PFSK-1 (cell line): ENCODE data around the gene GDF11.

Experiments used
- FOXP2 ChIP-seq: optimal IDR thresholded peaks from 2 replicates; pipeline ENCODE3; 2011; ENCODE audit warnings: borderline replicate concordance, control low read depth, inconsistent platforms; ENCODE audit not compliant: insufficient read depth; ENCODE audit errors: extremely low read length, extremely low read depth
- POLR2AphosphoS5 ChIP-seq: IDR thresholded peaks from 2 replicates; pipeline ENCODE4 v1.6.1; 2012; ENCODE audit warnings: low read depth, mild to moderate bottlenecking, control low read depth, low read length, moderate library complexity
- SIN3A ChIP-seq: IDR thresholded peaks from 2 replicates; pipeline ENCODE4 v1.6.1; 2012; ENCODE audit warnings: mild to moderate bottlenecking, low read length, moderate library complexity, borderline replicate concordance; ENCODE audit not compliant: insufficient read depth
- TAF1 ChIP-seq: IDR thresholded peaks from 2 replicates; pipeline ENCODE4 v1.6.1; 2012; ENCODE audit warnings: low read length, control low read depth, borderline replicate concordance; ENCODE audit not compliant: insufficient read depth
- TF ChIP-seq, protein P1 (sequence below), 2 experiments: IDR thresholded peaks; 2 replicates each; pipeline versions ENCODE4 v1.6.1 to v1.8.0; 2011 to 2012; ENCODE audit warnings: low read depth in 2 of 2, low read length in 2 of 2, control low read depth in 1 of 2, inconsistent platforms in 1 of 2, mild to moderate bottlenecking in 1 of 2, moderate library complexity in 1 of 2; ENCODE audit not compliant: insufficient read depth in 1 of 2

GDF11 gene

DNA sequence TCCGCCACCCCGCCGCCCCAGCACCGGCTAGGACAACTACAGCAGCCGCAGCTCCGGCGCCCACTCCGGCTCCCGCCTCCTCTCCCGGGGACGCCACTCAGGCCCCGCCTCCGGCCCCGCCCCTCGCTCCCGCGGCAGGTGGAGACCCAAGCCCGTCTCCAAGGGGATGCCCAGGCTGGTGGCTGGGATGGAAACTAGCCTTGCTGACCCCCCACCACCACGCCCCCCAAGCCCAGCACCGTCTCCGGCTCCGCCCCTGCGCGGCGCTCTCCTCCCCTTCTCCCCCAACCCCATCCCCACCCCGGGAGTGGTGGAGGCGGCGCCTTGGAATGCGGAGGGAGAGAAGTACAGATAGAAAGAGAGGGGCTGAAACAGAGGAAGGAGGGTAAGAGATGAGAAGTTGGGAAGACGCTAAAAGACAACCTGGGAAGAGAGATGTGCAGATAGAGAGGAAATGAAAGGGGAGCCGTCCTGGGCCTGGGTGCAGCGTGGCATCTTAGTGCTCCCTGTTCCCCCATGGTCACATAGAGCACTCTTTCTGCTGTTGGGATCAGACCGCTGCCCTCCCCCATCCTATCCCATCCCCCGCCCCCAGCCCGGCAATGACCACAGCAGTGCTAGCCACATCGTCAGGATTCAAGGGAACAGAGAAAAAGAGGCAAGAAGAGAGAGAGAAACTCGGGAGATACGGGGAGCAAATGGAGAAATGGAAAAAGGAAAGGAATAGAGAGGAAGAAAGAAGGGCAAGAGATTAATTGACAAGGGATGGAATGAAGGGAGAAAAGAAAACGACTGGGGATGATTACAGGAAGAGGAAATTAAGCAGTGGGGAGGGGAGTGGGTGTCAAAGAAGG, 34.9 kb upstream of the GDF11 start, which contains the start of gene ITGA7:
TSS of gene ITGA7 (minus strand) at position 64 of the 854 bp plus-strand sequence. CDS start 222 bp downstream, outside the sequence.
- TF ChIP-seq TAF1 (no peak), POLR2AphosphoS5 (no peak), FOXP2 (no peak), SIN3A (no peak)
- TF ChIP-seq, protein P1, sequence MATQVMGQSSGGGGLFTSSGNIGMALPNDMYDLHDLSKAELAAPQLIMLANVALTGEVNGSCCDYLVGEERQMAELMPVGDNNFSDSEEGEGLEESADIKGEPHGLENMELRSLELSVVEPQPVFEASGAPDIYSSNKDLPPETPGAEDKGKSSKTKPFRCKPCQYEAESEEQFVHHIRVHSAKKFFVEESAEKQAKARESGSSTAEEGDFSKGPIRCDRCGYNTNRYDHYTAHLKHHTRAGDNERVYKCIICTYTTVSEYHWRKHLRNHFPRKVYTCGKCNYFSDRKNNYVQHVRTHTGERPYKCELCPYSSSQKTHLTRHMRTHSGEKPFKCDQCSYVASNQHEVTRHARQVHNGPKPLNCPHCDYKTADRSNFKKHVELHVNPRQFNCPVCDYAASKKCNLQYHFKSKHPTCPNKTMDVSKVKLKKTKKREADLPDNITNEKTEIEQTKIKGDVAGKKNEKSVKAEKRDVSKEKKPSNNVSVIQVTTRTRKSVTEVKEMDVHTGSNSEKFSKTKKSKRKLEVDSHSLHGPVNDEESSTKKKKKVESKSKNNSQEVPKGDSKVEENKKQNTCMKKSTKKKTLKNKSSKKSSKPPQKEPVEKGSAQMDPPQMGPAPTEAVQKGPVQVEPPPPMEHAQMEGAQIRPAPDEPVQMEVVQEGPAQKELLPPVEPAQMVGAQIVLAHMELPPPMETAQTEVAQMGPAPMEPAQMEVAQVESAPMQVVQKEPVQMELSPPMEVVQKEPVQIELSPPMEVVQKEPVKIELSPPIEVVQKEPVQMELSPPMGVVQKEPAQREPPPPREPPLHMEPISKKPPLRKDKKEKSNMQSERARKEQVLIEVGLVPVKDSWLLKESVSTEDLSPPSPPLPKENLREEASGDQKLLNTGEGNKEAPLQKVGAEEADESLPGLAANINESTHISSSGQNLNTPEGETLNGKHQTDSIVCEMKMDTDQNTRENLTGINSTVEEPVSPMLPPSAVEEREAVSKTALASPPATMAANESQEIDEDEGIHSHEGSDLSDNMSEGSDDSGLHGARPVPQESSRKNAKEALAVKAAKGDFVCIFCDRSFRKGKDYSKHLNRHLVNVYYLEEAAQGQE (IDR thresholded peaks at IDR 0.05; ENCODE audit: insufficient read depth in 1 of 2, low read depth in 2 of 2, low read length in 2 of 2): no peak

DNA sequence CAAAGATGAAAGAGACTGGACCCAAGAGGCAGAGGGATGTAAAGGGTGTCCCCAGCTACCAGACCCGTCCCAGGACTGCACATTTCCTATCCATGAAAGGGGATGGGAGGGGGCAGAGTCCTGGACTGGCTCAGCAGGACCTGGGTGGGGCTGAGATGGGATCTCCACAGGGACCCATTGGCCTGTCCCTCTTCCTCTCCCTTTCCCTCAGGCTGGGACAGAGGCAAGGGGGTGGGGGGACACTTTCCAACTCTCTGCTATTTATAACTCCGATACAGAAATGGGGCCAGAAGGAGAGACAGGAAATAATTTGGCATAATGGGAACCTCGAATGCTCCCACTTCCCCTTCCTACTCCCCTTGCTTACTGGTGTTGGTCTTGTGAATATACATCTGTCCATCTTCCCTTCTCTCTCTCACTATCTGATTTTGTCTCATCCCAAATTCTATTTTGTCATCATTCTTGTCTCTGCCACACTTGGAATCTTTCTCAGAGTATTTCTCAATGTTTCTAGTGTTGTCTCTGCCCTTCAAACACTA, 34.2 kb upstream of the GDF11 start:
- TF ChIP-seq, protein P1 (IDR thresholded peaks at IDR 0.05; ENCODE audit: insufficient read depth in 1 of 2, low read depth in 2 of 2, low read length in 2 of 2): no peak
- TF ChIP-seq SIN3A: no peak
- no peak for TF ChIP-seq FOXP2
- no peak for TF ChIP-seq POLR2AphosphoS5
- no peak for TF ChIP-seq TAF1

DNA sequence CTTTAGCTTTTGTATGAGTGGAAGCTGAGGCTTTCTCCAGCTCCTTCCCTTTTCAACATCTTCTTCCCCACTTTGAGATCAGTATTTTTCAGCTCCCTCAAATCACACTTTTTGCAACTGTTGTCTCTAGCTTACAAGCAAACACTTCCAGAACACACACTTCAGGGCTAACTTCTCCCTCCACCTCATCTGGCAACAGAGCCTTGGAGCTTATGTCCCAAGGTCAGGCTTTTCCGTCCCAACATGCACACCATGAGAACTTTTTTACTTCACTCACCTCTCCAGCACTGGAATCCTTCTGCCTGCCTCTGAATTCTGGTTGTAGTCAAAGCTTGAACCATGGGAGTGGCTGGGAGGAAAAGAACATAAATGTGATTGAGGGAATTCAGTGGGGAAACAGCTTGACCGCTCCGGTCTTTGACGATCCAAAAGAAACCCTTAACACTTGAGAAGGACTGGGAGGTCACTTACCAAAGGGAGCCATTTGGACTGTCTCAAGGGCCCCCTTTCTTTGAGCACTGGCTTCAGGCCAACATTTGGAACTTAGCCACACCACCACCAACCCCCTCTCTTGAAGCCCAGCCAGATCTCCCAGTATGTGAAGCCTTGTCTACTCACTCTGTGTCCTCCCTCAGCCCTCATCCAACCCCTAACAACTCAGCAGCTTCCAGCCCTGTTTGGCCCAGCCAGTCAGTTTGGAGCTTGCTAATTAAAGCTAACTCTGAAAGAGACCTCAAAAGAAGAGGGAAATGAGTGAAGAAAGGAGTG, 31.0 kb upstream of the GDF11 start:
- TF ChIP-seq FOXP2 (no peak), TAF1 (no peak), SIN3A (no peak), POLR2AphosphoS5 (no peak)
- TF ChIP-seq, protein P1 (IDR thresholded peaks at IDR 0.05; ENCODE audit: insufficient read depth in 1 of 2, low read depth in 2 of 2, low read length in 2 of 2): no peak

DNA sequence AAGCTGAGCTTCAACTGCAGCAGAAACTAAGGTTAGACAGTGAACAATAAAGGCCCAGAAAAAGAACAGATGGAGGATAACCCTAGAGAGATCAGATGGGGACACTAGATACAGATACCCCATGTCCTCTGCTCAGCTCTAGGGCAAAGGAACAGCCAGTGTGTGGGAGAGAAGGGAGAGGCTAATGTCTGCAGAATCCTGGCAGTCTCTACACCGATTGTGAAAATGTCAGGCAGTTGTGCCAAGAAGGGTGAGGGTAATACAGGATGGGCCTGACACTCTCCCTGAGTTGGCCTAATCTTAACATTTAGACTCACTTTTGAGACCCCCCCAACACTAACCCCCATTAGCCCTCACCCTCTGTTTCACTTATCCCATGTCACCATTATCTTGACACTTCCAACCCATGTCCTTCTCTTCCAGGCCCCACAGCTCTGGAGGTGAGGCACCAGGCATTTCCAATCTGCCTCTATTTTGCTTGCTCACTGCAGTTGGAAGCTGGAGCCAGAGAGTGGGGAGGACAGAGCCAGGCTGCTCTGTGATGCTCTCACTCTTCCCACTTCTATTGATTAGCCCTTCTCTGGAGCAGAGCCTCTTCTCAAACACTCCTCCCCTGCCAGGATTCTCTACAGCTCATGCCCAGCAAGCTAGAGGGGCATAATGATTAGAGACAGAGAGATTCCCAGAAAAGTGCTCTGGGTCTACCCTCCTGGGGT, 30.1 kb upstream of the GDF11 start:
- TF ChIP-seq TAF1 (no peak), POLR2AphosphoS5 (no peak), FOXP2 (no peak), SIN3A (no peak)
- TF ChIP-seq, protein P1 (IDR thresholded peaks at IDR 0.05; ENCODE audit: insufficient read depth in 1 of 2, low read depth in 2 of 2, low read length in 2 of 2): no peak
